ENCODE measurements around the gene ULK4.
A peak's percentile ranks its signal among the peaks of the same experiment; 100 is the strongest.

Gene ULK4

DNA sequence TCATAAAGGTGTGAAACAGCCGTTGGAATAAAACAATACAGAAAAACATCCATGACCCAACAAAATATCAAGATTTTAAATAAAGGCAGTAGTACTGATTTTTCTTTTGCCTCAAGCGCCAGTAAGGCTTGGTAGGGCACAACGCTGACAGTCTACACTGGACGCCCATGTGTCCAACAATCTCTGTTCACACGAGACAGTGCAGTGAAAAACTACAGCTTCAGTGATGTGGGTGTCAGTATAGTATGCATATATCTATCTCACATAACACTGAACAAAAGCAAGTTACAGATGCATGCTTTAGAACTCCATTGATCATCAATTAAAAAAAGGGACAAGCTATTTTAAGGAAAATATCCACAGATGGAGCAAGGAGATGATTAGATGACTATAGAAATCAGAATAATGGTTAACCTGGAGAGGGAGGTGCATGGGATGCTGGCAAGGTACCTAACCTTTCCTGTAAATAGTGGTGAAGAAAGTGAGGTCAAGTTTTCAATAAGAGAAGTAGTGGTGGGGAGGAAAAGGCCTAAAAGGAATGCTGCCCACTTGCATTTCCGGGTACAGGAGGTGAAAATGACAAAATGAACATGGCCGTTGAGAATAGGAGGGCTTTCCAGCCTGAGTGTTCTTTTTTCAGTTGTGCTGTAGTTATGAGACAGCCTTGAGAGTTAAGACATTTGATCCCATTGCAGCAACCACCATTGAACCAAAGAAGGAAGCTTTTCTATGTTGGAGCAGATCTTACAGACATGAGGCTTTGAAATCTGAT, 719.9 kb downstream of the ULK4 start:
- no peak for DNase-seq

DNA sequence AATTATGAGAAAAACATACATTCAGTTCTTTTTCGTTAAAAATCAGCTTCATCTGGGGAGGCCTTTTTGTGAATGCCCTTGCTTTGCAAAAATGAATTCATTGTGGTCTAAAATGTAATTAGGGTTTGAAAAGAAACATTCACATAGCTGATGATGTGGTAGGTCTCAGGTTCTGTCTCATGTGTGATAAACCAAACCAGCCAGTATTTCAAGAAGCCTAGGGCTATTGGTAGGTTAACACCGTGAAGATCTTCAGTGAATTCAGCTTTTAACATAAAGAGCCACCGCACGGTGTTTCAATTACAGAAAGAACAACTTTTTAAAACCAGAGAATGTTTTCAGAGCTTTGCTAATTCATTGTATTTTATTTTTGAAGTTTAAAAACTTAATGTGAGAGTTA, 720.7 kb downstream of the ULK4 start:
- DNase-seq = no peak

DNA sequence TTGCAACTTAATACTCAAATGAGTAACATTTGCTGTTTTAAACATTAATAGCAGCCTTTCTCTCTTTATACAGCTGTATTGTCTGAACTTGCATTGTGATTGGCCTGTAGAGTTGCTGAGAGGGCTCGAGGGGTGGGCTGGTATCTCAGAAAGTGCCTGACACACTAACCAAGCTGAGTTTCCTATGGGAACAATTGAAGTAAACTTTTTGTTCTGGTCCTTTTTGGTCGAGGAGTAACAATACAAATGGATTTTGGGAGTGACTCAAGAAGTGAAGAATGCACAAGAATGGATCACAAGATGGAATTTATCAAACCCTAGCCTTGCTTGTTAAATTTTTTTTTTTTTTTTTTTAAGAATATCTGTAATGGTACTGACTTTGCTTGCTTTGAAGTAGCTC, 722.3 kb downstream of the ULK4 start:
- DNase-seq = no peak

DNA sequence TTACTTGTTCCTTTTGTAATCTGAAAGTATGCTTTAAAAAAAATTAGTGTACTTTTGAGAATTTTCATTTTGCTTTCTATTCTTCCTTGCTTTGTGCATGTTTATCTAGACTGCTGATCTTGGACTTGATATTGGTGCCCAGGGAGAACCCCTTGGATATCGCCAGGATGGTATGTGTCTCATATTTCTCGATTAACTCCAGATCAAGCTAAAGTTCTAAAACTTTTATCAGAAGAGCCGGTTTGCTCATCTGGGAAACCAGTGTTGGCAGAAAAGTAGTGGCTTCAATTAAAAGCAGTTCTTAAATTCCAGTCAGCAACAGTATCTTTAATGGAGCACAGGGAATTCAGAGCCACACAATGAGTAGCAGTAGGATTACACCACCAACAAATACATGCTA, 724.0 kb downstream of the ULK4 start:
- DNase-seq = no peak

DNA sequence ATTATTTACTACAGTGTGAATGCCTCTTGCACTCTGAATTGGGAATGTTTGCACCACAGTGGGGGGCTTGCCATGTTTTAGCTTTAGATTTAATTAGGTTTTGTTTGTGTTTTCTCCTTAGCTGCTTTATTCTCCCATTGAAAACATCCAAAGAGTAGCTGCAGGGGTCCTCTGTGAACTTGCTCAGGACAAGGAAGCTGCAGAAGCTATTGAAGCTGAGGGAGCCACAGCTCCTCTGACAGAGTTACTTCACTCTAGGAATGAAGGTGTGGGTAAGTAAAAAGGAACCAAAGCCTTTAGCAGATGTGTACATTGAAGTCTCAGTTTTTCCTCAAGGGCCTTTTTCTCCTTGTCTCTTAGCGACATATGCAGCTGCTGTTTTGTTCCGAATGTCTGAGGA, 725.7 kb downstream of the ULK4 start:
- no peak for DNase-seq

DNA sequence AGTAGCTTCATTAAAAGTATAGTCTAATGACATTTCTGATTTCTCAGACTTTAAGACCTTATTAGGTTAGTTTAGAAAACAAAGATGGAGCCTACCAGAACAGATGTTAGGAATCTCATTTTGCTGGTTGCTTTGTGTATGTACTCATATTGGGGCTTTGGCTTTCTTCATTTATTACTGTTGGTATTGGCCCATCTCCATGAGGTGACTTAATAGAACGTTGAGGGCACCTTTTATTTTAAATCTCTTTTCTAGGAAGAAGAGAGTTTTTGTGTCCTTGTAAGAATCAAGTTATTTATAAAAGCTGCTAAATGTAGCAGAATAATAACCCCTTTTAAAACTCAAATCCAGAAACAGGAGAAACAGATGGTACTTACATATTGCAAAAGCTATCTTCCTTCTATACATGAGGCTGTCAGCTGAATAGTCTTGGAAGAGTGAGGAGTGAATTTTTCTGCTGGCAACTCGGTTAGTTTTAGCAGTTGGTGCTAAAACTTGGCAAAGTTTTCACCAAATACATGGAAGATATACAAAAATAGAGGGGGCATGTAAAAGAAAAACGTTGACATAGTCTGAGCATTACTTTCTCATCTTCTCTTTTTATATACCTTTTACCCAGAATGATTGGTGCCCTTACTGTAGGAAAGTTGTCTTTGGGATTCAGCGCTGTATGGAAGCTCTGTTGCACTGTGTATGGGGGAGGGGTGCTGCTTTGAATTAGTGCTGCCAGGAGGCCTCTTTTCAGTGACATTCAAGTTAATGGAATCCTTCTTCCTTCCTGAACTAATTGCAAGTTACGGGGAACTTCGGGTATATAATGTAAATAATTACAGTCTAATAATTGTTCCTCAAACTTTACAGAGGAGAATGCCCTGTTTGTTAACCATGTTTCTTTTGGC, 726.8 kb downstream of the ULK4 start:
- DNase-seq = peak; percentile 22

DNA sequence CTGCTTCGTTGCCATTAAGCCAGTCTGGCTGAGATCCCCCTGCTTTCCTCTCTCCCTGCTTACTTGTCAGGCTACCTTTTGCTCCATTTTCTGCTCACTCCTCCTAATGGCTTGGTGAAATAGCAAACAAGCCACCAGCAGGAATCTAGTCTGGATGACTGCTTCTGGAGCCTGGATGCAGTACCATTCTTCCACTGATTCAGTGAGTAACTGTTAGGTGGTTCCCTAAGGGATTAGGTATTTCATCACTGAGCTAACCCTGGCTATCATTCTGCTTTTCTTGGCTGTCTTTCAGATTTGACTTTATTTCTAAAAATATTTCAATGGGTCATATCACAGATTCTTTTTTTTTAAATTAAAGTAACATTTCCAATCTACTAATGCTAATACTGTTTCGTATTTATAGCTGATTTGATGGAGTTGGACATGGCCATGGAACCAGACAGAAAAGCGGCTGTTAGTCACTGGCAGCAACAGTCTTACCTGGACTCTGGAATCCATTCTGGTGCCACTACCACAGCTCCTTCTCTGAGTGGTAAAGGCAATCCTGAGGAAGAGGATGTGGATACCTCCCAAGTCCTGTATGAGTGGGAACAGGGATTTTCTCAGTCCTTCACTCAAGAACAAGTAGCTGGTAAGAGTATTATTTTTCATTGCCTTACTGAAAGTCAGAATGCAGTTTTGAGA, 737.6 kb downstream of the ULK4 start:
- no peak for DNase-seq

DNA sequence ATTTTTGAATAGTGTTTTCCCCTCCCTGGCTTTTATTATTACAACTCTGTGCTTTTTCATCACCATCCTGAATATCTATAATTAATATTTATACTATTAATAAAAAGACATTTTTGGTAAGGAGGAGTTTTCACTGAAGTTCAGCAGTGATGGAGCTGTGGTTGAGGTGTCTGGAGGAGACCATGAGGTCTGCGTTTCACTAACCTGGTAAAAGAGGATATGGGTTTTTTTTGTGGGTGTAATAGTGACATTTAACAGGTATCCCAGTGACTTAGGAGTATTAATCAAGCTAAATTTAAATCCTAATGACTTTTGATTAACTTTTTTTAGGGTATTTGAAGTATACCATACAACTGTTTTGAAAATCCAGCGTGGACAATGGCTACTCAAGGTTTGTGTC, 738.2 kb downstream of the ULK4 start:
- no peak for DNase-seq

DNA sequence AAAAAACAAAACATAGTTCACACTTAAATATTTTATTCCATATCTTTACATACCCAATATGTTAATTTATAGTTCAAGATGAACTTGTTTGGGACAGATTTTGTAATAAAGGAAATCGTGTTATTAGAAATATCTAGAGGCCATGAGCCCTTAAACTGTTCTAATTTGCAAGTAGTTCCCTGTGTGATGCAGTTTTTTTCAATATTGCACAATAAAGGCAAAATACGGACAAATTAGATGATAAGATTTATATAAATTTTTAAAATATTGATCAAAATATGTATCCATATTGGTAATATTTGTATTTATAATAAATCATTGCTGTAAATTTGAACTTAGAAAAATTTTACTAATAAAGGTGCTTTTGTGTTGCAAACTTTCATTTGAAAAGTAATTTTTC, 738.8 kb downstream of the ULK4 start:
- no peak for DNase-seq

DNA sequence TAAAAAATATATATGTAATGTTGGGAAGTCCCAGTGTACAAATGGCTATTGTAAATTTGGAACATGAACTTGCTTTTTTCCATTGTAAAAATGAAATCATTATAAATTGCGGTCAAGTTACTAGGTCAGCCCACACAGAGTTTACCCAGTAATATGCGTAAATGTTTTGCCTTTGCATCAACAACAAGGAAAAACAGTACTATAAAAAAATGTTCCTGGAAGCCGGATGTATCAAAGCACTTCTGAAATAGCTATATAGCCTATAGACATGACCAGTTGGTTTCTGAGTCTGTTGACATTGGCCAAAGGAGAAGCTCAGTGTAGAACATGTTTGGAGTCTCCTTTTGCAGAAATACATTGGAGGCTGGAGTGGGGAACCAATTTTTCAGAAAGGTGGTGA, 739.4 kb downstream of the ULK4 start:
- DNase-seq = no peak

DNA sequence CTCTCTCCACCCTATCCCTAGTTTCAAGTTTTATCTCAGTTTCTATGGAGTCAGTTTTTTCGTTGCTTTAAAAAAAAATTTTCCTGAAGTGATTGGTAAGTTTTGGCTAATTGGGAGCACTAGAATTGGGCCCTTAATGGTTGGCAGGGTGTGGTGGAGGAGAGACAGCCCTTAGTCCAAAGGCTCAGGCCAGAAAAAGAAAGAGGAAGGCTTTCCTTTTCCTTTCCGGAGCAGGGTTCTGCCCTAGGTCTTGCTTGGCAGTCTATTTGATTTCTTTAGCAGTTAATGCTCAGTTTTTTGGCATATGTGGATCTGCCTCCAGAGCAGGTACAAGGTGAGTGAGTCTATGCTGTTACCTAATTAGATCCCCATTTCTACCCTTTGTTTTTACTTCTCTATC, 739.9 kb downstream of the ULK4 start:
- DNase-seq = no peak

DNA sequence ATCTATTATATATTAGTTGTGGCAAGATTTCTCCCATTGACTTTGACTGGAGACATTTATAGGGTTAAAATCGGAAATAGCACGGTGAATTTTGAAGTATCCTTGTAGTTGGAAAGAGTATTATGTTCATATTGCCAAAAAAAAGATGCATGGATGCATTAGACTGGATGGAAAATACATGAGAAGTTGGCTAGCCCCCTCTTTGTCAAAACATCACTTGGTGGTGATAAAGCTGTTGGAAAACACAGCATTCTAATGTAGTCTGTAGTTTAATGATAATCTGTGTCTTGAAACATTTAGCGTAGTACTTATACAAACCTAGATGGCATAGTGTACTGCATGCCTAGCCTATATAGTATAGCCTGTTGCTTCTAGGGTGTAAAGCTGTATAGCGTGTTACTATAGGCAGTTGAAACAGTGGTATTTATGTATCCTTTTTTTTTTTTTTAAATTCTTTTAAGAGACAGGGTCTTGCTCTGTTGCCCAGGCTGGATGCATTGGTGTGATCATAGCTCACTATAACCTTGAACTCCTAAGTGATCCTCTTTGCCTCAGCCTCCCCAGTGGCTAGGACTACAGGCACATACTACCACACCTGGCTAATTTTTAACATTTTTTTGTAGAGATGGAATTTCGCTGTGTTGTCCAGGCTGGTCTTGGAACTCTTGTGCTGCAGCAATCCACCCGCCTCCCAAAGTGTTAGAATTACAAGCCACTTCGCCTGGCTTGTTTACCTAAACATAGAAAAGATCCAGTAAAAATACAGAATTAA, 740.8 kb downstream of the ULK4 start:
- no peak for DNase-seq

DNA sequence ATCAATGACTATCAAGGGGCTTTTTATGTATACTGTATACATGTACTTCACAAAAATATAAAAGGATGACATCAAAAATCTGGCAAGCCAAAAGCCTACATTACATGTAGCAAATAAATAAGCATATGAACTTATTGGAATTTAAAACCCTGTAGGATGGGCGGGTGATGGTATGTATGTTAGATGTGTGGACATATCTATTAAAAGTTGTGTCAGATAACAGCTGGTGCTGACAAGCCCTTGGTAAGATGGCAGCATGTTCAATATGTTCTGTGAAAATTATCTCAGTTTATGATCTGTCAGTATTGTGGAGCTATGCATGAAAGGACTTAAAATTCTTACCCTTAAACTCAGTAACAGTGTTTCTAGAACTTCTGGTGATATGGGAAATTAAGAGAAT, 742.5 kb downstream of the ULK4 start:
- DNase-seq = no peak

DNA sequence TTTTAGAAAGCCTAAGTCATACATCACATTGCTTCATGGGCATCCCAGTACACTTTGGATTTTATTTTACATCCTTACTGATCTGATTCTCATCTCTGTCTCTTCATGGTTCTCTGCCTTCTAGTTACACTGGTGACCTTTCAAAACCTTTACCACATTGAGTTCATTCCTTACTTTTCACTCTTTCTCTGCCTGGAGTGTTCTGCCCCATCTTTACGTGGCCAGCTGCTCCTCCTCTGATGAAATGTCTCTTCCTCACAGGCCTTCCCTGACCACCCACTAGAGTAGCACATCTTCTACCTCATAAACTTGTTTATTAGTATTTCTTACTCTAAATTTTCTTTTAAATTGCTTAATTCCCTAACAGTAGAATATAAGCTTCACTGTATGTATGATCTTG, 744.9 kb downstream of the ULK4 start:
- DNase-seq = no peak

DNA sequence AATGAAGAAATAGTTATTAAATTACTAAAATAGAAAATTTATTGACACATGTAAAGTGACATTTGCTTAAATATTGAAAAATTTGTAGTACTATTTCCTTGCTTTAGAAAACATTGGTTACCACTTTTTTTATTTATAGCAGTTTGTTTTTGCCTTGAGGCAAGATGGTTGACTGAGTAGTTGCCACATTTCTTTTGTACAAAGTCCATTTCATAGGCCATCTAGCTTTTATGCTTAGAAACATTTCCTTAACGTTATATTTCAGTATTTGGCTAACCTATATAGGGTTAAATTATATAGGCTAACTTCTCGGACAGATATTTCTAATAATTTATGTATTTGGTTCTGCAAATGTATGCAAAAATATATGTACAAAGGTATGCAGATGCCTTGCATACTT, 745.5 kb downstream of the ULK4 start:
- no peak for DNase-seq

DNA sequence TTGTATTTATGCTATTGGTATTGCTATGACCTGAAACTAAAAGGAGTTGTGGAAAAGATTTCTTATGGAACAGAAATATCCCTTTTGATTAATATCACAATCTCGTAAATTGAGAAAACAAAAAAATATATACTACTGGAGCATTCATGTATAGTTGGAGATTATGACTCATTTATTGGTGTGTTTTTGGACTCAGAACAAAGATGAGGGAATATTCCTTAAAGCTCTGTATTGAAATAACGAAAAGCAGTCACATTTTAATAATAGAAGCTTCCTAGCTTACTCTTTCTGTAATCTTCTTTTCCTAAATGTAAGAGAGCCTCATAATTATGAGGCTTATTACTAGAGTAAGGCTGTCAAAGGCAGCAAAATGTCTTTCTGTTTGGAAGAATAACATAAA, 748.3 kb downstream of the ULK4 start:
- DNase-seq = no peak

DNA sequence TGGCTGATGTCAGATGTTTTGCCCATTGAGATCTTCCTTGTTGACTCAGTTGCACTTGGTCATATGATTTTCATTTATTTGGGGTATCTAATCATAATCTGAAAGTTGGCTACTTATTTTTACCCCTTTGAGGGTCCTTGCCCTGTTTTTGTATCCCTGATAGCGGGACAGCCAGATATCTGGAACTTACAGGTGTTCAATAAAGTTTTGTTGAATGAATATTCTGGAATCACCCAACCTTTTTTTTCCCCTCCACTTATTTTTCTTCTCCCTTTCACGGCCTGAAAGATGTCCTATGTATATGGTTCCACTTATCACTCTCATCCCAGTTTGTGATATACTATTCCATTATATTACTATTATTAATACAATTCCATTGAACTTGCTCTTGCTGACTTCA, 749.8 kb downstream of the ULK4 start:
- no peak for DNase-seq

DNA sequence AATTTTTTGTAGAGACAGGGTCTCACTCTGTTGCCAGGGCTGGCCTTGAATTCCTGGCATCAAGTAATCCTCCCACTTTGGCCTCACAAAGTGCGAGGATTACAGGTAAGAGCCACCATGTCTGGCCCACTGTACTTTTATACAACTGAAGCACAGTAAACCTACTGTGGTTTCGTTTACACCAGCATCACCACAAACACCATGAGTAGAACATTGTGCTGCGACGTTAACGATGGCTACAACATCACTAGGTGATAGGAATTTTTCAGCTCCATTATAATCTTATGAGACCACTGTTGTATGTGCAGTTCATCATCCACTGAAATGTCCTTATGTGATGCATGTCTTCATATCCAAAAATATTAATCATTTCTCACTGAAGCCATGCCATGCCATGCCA, 750.9 kb downstream of the ULK4 start:
- DNase-seq = no peak

DNA sequence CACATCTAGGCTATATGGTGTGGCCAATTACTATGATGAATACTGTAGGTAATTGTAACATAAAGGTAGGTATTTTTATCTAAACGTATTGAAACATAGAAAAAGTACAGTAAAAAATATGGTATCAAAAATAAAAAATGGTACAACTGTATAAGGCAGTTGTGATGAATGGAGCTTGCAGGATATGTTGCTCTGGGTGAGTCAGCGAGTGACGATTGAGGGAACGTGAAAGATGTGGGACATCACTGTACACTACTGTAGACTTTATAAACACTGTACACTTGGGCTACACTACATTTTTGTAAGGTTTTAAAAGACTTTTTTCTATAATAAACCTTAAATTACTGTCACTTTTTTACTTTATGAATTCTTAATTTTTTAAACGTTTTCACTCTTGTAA, 752.3 kb downstream of the ULK4 start:
- no peak for DNase-seq

DNA sequence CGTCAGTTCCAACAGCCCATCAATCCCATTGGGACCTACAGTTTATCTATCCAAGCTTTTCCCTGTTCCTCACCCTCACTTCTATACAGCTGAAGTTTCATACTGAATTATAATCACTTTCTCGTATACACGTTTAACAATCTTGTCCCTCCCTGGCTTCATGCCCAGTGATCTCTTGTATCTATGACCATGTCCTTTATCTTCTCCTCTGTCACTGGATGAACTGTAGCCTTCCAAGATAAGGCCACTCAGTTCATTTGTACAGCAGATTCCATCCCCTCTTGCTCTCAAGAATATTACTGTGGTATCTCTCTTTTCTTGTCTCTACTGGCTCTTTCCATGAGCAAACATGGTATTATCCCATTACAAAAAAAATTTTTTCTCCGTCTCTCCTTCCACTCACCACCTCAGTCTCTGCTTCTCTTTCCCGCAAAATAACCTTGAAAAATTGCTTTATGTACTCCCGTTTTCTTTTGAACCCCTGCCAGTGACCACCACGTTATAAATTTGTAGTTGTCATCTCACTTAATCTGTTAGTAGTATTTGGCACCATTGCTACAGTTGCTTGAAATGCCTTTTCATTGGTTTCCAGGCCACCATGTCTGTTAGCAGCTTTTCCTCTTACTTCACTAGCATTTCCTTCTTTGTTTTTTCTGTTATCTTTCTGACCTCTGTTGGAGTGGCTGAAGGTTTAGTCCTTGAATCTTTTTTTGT, 753.2 kb downstream of the ULK4 start:
- no peak for DNase-seq

DNA sequence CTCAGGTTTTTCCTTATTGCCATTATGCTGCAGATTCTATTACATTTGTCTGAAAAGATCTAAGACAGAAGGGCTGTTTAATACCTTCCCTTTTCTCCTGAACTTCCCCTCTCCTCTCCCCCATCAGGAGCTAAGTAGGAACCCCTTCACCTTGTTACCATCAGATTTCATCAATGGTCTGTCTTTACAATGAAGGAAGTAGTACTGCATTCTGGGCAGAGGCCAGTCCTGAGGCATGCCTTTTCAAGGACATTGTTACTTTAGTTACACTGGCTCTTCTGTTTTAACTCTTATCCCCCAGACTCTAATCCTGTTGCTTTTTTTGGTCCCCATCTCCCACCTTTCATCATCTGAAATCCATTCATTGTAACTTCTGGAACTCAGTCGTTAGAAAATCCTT, 754.5 kb downstream of the ULK4 start:
- no peak for DNase-seq

DNA sequence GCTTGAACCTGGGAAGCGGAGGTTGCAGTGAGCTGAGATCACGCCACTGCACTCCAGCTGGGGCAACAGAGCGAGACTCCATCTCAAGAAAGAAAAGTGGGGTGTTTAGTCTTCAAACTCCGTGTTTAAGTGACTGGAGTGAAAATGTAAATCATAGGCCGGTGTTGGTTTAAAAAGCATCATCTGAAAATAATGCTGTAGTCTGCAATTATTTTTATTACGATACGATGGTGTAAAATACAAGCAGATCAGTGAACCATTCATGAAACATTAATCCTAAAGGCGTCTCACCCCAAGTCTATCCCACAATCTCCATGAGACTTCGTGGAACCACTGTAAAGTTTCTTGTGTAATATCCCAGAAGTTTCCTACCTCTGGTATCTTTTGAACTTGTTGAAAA, 756.3 kb downstream of the ULK4 start:
- no peak for DNase-seq

Measured in NCI-H2171 treated with DMSO at 0.1 percent for 48 hours (cell line).